Renal cortical epithelial cell (primary cell): Measurements from ENCODE around the gene FRYL. TPM values are rescaled to one million over a fixed set of nuclear protein-coding genes. Genes with fewer than 3 reads are reported as not detected.
"Not testable (repeated sequence)": the region's sequence is repeated elsewhere in the genome, so short reads cannot be mapped to it uniquely, and the experiment has no call there.

ENCODE experiments used
- DNase-seq: peaks from one replicate; pipeline ENCODE4 v3.0.0-alpha.2; 2011; ENCODE audit warnings: low read depth
- total RNA-seq: library from RNA; depleted of rRNA; stranded (reverse); fragments of >200 nt; gene quantifications from 2 replicates; pipeline ENCODE4 v1.2.3, GENCODE V29; 2014

FRYL gene
- total RNA-seq, 1 donor from 2014 or later = 115 TPM

GRCh38 chr4:48661391-48661790 is 118.7 kb downstream of the FRYL start:
- no peak for DNase-seq

DNA sequence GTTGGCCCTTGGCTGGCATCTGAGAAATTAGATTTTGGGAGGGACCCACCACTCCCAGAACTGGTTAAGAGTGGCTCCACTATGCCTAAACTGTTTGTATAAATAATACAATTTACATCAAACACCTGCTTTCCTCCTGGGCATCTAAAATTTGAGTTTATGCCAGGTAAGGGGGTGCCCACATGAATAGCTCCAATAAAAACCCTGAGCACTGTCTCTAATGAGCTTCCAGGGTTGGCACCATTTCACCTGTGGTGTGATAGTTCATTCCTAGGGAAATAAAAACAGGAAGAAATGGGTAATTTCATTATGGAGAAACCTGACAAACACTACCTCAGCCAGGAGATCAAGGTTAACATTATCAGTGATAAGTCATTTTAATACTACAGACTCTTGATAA is 119.7 kb downstream of the FRYL start:
- DNase-seq = no peak

GRCh38 chr4:48654015-48654664 is 125.9 kb downstream of the FRYL start:
- no peak for DNase-seq

- DNase-seq = no peak
Measured at GRCh38 chr4:48653217-48654014, 126.7 kb downstream of the FRYL start.

GRCh38 chr4:48651914-48652313 is 128.2 kb downstream of the FRYL start:
- no peak for DNase-seq

- DNase-seq = no peak
Measured at GRCh38 chr4:48649505-48649904, 130.6 kb downstream of the FRYL start.

DNA sequence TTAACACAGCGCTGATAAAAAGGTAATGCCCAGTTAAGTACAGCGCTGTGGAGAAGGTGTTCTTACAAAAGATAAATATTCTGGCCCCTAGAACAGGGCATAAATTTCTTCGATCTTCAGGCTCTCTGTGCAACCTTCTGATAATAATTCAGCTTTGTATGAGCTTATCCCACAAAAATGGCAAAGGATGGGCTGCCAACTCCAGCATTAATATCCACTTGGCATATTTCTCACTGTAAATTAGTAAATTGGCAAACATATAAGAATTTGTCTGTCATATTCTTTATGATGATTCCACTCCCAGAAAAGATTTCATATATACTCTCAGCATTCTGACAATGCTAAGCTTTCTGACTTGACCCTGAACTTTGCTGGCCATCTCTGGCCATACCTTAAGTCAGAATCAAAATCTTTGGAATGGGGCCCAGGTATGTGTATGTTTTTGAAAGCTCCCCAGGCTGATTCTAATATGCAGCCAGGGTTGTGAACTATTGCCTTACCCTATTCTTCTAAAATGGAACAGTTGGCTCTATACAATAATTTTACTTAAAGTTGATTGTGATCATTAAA is 134.8 kb downstream of the FRYL start:
- DNase-seq = no peak

DNA sequence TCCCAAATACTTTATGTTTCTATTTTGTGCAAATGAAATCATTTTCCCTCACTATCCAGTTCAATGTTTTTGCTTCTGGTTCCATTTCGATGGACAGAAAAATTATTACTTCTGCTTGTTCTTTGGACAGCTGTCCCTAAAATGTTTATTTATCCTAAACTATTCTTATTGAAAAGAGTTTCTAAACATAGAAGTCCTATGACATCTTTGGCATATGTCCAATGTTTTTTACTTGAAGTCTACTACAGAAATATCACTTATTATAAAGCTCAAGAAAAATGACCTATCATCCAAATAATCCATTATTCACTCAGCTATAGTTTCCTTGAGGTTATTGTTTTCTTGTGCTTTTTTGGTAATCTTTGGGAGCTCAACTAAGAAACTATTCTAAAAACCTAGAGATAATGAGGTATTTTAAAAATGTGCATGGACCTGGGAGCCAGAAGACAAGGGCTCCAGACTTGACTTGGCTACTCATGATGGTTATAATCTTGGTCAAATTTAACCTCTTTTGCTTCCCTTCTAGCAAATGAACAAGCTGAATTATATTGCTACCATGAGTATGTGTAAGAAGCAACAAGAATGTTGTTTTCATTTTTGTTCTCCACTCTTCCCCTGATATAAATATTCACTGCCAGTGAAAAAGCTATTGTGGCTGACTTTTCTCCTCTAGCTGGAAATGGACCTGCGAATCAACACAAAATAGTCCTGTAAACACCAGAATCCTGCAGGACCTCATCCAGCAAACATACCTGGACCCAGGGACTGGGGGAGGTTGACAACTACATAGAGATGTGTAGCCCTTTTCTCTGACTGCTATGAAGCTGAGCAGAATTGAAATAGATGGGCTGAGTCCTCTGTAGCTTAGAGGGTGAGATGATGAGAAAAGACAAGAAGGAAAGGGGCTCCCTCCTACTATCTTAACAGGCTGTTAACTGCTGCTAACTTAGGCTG is 137.4 kb downstream of the FRYL start:
- DNase-seq = no peak

- no peak for DNase-seq
Measured at GRCh38 chr4:48641401-48641800, 138.7 kb downstream of the FRYL start.

- DNase-seq = no peak
Measured at GRCh38 chr4:48640699-48641098, 139.4 kb downstream of the FRYL start.

DNA sequence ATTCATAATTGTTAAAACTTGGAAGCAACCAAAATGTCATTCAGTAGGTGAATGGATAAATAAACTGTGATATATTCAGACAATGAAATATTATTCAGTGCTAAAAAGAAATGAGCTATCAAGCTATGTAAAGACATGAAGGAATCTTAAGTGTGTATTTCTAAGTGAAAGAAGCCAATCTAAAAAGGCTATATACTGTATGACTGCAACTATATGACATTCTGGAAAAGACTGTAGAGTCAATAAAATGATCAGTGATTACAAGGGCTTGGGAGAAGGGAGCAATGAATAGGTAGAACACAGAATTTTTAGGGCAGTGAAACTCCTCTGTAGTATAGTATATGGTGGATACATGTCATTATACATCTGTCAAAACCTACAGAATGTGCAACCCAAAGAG is 139.9 kb downstream of the FRYL start:
- DNase-seq = no peak

GRCh38 chr4:48639807-48640206 is 140.3 kb downstream of the FRYL start:
- no peak for DNase-seq

- DNase-seq = not testable (repeated sequence)
Measured at GRCh38 chr4:48638586-48638985, 141.5 kb downstream of the FRYL start.

- DNase-seq = no peak
Measured at GRCh38 chr4:48636911-48637310, 143.2 kb downstream of the FRYL start.

DNA sequence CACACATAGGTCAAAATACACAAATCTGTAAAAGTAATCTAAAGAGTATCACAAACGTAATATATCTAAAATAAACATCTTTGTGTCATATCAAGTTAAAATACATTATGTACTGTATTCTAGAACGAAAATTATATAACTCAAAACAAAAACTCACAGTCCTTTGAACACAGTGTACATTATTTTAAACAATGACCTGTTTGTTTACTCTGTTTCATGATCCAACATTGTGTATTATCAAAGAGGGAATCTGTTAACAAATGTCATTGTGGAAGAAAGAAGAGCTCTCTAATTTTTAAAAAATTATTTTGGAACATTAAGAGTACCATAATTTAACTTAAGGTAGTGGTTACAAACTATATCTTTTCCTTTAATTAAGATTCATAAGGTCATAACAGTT is 144.1 kb downstream of the FRYL start:
- DNase-seq = no peak

DNA sequence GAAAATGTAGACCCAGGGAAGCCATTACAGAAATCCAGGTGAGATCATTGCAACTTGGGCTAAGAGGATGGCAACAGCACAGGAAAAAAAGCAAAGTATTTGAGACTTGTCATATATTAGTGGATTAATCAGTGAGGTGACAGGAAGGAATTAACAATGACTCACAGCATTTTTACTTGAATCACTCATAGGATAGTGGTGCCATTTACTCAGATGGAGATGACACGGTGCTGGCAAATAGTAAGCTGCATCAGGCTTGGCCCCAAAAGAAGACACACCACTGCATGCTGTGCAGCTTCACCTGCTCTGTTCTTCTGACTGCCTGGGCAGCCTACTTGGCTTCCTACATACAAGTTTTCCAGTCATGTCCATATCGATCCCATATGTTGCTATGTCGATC is 144.8 kb downstream of the FRYL start:
- peak; percentile 75 for DNase-seq

- no peak for DNase-seq
Measured at GRCh38 chr4:48634688-48635308, 145.3 kb downstream of the FRYL start.

- no peak for DNase-seq
Measured at GRCh38 chr4:48633657-48634056, 146.4 kb downstream of the FRYL start.

GRCh38 chr4:48629458-48629857 is 150.6 kb downstream of the FRYL start:
- DNase-seq = no peak

DNA sequence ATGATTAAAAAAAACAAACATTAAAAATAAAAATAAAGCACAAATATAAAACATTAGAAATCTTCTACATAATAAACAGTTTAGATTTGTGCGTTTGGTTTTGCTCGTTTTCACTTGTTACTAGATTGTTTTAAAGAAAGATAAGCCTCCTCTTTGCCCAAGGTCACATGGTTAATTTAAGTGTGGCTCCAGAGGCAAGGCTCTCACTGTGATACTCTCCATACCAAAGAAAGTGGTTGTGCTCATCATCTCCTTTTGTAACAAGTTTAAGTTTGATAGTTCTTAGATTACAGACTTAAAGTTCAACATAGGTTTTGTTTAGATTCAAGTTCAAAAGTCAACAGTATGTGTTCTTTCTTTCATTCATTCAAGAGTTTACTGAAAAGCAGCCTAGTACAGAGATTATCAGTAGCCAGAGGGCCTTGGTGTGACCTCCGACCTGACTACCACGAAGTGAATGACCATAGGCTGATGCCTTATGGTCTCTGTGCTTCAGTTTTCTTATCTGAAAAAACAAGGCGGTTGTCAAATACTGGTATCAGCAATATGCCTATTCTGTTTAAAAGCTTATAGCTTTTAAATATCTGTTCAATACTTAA is 156.8 kb downstream of the FRYL start:
- no peak for DNase-seq

- peak; percentile 7 for DNase-seq
Measured at GRCh38 chr4:48620831-48621230, 159.2 kb downstream of the FRYL start.
